CD1c-positive myeloid dendritic cell (primary cell): ENCODE measurements around the gene CFAP77.

ENCODE experiments used
- DNase-seq: peaks from one replicate; pipeline ENCODE4 v3.0.0-alpha.2; 2016; ENCODE audit errors: extremely low spot score

CFAP77 gene

DNA sequence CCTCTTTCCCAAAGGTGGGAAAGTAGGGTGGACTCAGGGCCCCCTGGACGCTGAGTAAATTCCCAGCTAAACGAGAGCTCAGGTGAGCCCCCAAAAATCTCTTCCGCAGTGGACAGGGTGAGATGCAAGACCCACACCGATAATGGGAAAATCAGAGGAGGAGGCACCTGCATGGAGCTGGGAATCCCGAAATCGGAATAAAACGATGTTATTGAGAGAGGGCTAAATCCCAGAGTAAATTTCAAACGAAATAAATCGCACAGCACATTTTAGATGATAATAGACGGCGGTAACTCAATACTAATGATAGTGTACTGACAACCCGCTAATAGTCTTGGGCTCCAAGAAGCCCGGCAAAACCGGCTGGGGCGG lies 169.4 kb downstream of the CFAP77 start:
- DNase-seq, result no peak

DNA sequence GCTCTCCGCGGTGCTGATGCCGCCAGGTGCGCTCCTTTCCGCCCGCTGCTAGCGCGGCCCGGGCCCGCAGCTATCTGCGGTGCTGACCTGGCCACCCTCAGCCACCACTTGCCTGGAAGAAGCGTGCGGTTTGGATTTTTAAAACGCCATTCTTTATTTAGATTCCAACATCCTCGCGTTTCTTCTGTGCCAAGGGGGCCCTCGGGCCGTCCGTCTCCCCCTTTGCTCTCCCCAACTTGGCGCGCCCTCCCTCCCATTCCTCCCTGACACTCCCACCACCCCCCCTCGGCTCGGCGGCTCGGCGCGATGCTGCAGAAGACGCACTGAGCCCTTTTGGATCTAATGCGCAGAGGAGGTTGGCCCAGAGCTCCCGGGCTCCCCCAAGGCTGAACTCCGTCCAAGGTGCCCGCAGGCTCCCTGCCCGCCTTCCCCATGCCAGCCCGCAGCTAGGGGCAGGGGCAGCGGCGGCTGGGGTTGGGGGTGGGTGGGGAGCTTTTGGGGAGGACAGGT lies 172.3 kb downstream of the CFAP77 start, which contains the start of gene BARHL1:
Gene BARHL1 (plus strand): TSS at position 331 of the 510 bp plus-strand sequence. CDS start 192 bp downstream, outside the sequence.
- no peak for DNase-seq

DNA sequence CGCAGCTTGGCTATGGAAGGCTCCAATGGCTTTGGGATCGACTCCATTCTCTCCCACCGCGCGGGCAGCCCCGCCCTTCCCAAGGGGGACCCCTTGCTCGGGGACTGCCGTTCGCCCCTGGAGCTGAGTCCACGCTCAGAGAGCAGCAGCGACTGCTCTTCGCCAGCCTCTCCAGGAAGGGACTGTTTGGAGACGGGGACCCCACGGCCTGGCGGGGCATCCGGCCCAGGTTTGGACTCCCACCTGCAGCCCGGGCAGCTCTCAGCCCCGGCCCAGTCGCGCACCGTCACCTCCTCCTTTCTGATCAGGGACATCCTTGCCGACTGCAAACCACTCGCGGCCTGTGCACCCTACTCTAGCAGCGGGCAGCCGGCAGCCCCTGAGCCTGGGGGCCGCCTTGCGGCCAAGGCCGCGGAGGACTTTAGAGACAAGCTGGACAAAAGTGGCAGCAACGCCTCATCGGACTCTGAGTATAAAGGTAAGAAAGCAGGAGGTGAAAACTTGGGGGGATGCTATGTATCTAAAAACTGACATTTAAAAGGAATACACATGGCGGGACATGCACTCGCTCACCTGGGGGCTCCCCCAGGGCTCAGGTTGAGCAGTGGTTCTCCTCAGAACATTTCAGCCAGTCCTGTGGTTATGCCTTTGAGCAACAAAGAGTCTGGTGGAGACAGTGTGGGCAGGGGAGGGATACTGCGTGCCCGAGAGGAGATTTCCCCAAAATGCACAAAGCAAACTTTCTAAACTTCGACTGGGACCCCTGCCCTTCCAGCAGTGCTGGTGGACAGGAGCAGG lies 173.0 kb downstream of the CFAP77 start:
- DNase-seq, result no peak

- DNase-seq, result no peak
These were observed 173.7 kb downstream of the CFAP77 start for GRCh38 chr9:132583584-132584304.

- no peak for DNase-seq
These were observed 174.9 kb downstream of the CFAP77 start for GRCh38 chr9:132584601-132585560.

GRCh38 chr9:132585954-132586829 lies 176.2 kb downstream of the CFAP77 start:
- DNase-seq, result peak; percentile 14

- DNase-seq, result no peak
These were observed 177.0 kb downstream of the CFAP77 start for GRCh38 chr9:132586830-132587591.

- DNase-seq, result no peak
These were observed 177.6 kb downstream of the CFAP77 start for GRCh38 chr9:132587592-132587955.

GRCh38 chr9:132588098-132588497 lies 178.1 kb downstream of the CFAP77 start:
- no peak for DNase-seq

GRCh38 chr9:132588501-132589147 lies 178.6 kb downstream of the CFAP77 start:
- no peak for DNase-seq

DNA sequence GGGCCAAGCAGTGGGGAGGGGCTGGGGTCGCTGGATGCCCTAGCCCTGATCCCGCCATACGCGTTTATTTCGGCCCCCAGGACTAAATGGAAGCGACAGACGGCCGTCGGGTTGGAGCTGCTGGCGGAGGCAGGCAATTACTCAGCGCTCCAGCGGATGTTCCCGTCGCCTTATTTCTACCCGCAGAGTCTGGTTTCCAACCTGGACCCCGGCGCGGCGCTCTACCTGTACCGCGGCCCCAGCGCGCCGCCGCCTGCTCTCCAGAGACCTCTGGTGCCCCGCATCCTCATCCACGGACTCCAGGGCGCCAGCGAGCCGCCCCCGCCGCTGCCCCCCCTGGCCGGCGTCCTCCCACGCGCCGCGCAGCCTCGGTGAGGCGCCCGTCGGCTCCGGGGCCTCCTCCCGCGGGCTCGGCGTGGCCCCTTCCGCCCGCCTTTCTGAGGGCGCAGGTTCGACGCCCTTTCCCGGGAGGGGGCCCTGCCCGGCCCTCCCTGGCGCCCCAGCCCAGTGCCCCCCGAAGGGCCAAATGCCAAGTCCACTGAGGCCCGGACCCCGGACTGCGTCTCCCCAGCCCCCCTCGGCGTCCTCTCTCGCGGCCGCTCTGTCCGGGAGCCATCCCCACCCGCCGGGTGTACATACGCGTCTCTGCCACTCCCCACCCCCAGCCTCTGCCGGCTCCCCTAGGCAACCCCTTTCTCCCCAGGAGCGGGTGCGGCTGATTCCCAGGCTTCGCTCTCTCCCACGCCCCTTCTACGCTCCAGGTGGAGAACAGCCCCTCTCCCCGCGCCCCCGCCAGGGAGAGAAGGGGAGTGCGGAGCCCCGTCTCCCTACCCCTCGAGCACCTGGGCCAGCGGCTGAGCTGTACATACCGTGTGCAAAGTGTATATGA lies 179.4 kb downstream of the CFAP77 start:
- DNase-seq, result no peak

DNA sequence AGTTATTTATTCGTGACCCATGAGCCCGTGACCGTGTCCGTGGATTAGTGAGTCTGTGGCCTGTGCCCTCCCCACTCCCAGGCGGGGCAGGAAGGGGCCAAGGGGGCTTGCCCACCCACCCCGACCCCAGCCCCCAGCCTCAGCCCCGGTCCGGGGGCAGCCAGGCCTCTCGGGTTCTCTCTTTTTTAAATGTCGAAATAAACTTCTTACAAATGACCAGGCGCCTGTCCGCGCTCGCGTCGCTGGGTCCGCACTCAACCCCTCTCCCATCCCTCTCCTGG lies 180.0 kb downstream of the CFAP77 start:
- no peak for DNase-seq

DNA sequence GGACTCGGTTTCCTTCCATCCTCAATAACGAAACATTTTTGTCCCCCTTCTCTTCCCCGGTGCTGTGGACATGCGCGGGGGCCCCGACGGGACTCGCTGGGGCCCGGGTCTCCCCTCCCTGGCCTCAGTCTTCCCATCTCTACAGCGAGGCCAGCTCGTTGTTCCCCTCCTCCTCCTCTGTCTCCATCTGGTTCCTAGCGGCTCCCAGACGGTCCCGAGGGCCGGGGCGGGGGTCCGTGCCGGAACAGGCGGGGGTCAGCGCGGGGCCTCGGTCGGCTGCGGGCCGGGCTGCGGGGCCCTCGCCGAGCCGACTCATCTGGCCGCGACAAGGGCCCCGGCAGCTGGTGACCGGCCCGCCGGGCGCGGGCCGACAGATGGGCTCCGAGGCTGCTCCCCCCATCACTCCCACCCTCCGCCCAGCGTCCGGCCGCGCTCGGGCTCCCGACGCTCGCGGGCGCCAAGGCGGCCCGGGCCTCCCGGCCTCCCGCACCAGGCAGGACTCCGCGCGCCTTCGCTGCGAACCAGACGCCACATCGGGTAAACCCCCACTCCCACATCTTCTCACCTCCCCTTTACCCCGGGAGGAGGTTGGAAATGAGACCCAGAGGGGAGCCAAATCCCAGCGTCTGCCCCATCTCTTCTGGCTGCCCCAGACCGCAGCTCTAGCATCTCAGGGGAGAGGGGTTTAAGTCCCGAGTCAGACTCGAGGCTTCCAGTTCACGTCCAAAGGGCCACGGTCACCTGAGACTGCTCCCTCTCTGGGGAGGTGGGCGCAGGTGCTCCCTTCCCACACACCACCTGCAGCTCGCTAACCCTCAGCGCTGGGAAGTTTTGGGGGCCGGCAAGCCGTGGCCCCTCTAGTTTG lies 180.5 kb downstream of the CFAP77 start:
- no peak for DNase-seq

- DNase-seq, result no peak
These were observed 181.2 kb downstream of the CFAP77 start for GRCh38 chr9:132591244-132591643.

GRCh38 chr9:132591751-132592314 lies 181.8 kb downstream of the CFAP77 start:
- no peak for DNase-seq

DNA sequence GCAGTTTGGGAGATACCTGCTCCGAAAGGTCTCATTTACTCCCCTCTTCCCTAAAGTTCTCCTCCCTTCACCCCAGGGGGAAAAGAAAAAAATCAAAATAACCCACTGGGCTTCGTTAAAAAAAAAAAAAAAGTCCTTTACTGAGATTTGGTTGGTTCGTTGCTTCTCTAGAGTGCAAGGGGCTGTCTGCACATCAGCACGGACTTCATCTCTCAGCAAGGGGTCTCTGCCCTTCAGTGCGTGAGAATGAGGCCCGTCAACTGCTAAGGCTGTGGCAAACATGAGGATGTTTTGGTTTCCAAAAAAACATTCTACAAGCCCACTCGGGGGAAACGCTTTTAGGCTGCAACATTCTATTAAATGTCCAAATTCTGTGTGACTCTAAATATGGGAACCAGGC lies 182.4 kb downstream of the CFAP77 start:
- no peak for DNase-seq

- DNase-seq, result no peak
These were observed 184.4 kb downstream of the CFAP77 start for GRCh38 chr9:132594412-132594811.
